HepG2 (cell line): ENCODE data around the gene RSBN1L. TPM values are rescaled to one million over a fixed set of nuclear protein-coding genes. Genes with fewer than 3 reads are reported as not detected.

Experiments
- ATAC-seq: fragments of 200-7000 bp; cut with Tn5 transposase; 3 replicates; pipeline ENCODE4 v1.9.1; 2020; ENCODE audit warnings: mild to moderate bottlenecking, moderate library complexity
- BruUV-seq: library from RNA; stranded (reverse); fragments of 400-500 nt; replicated peaks from 2 replicates; lab custom pipeline; 2021; lab: Mats Ljungman, UMichigan
- CTCF ChIA-PET: fragments of 300-600 bp; formaldehyde crosslinking; extraction: SDS; loops from one replicate; lab custom pipeline; 2021; ENCODE audit warnings: low total read pairs, inconsistent platforms, low intra/inter-chr PET ratio; lab: Yijun Ruan, JAX
- POLR2A ChIA-PET: fragments of 350-600 bp; sonication (Branson Sonifier 250); formaldehyde crosslinking; loops from one replicate; lab custom pipeline; 2020; ENCODE audit warnings: antibody characterized with exemption, inconsistent platforms; lab: Yijun Ruan, JAX
- DNase-seq: peaks from one replicate; pipeline ENCODE4 v3.0.0-alpha.2; 2015; ENCODE audit warnings: low spot score
- FAIRE-seq: peaks from 3 replicates; lab custom pipeline; 2011; peaks lifted over from hg19 to GRCh38; lab: Jason Lieb, UNC
- H2AFZ ChIP-seq: one replicate; pipeline ENCODE4 v1.6.1; 2011; ENCODE audit warnings: low read length, inconsistent platforms
- H3K27ac ChIP-seq: fragments of 300-600 bp; 3 replicates; pipeline ENCODE4 v1.8.0; 2011; ENCODE audit warnings: mixed run types, mild to moderate bottlenecking, mixed read lengths, low read length, inconsistent platforms; ENCODE audit not compliant: insufficient read depth; ENCODE audit errors: extremely low read length
- H3K27me3 ChIP-seq, 2 experiments: fragments of 200-600 bp in 1 of 2; 2 replicates in 1 of 2; 3 replicates in 1 of 2; pipeline versions ENCODE4 v1.6.0 to v1.8.0; 2011; ENCODE audit warnings: low read length in 2 of 2, mild to moderate bottlenecking in 2 of 2, moderate library complexity in 2 of 2, inconsistent platforms in 1 of 2; ENCODE audit not compliant: insufficient read depth in 2 of 2, control insufficient read depth in 1 of 2
- H3K36me3 ChIP-seq, 2 experiments: fragments of 200-600 bp in 1 of 2; replicated peaks in 1 of 2; 2 replicates in 1 of 2; 3 replicates in 1 of 2; pipeline versions ENCODE4 v1.5.1 to v1.8.0; 2011; ENCODE audit warnings: low read length in 2 of 2, inconsistent platforms in 1 of 2; ENCODE audit not compliant: insufficient read depth in 2 of 2, control insufficient read depth in 1 of 2
- H3K4me1 ChIP-seq: 2 replicates; pipeline ENCODE4 v1.5.1; 2012; ENCODE audit warnings: low read length, inconsistent platforms; ENCODE audit not compliant: insufficient read depth
- H3K4me2 ChIP-seq: 2 replicates; pipeline ENCODE4 v1.6.0; 2011; ENCODE audit warnings: low read depth, low read length, inconsistent platforms
- H3K4me3 ChIP-seq, 3 experiments: fragments of 200-600 bp in 1 of 3; sonication (generic), shearing (Covaris generic) in 1 of 3; replicated peaks in 1 of 3; 2 replicates each; pipeline ENCODE4 v1.5.1; 2011 to 2016; ENCODE audit warnings: low read length in 3 of 3, inconsistent platforms in 2 of 3, low read depth in 2 of 3, mild to moderate bottlenecking in 2 of 3, control low read depth in 1 of 3, mixed read lengths in 1 of 3; ENCODE audit not compliant: insufficient read depth in 1 of 3
- H3K79me2 ChIP-seq: one replicate; pipeline ENCODE4 v1.6.1; 2011; ENCODE audit warnings: low read length, inconsistent platforms; ENCODE audit not compliant: insufficient read depth
- H3K9ac ChIP-seq: 2 replicates; pipeline ENCODE4 v1.6.0; 2011; ENCODE audit warnings: mild to moderate bottlenecking, low read depth, low read length, inconsistent platforms; ENCODE audit not compliant: insufficient read depth
- H3K9me3 ChIP-seq: 2 replicates; pipeline ENCODE4 v1.5.1; 2012; ENCODE audit warnings: mild to moderate bottlenecking, low read length
- H4K20me1 ChIP-seq: 2 replicates; pipeline ENCODE4 v1.6.0; 2011; ENCODE audit warnings: inconsistent platforms, mild to moderate bottlenecking, low read length, moderate library complexity; ENCODE audit not compliant: insufficient read depth
- ARNT ChIP-seq: fragments of 450-650 bp; IDR thresholded peaks from 2 replicates; pipeline ENCODE4 v1.6.1; 2017
- EHMT2 ChIP-seq: fragments of 200-600 bp; sonication (generic); IDR thresholded peaks from 2 replicates; pipeline ENCODE4 v1.7.0; 2017; ENCODE audit warnings: antibody characterized with exemption, low read depth, low read length, borderline replicate concordance
- FOXJ3 ChIP-seq: sonication (generic); formaldehyde crosslinking; IDR thresholded peaks from 2 replicates; pipeline ENCODE4 v1.4.0; 2020; ENCODE audit warnings: missing genetic modification reagents, mild to moderate bottlenecking, borderline replicate concordance
- HOXA3 ChIP-seq: sonication (generic); formaldehyde crosslinking; IDR thresholded peaks from 2 replicates; pipeline ENCODE4 v1.5.0; 2020; ENCODE audit warnings: missing genetic modification reagents
- KDM3A ChIP-seq: IDR thresholded peaks from 2 replicates; pipeline ENCODE4 v1.6.1; 2018; ENCODE audit warnings: low read depth, missing compliant biosample characterization
- KLF13 ChIP-seq: sonication (generic); formaldehyde crosslinking; IDR thresholded peaks from 2 replicates; pipeline ENCODE4 v1.4.0; 2020; ENCODE audit warnings: mild to moderate bottlenecking, missing genetic modification reagents
- ZNF501 ChIP-seq: sonication (generic); formaldehyde crosslinking; IDR thresholded peaks from 2 replicates; pipeline ENCODE4 v1.5.1; 2020; ENCODE audit warnings: mild to moderate bottlenecking, moderate library complexity, missing genetic modification reagents
- ZNF720 ChIP-seq: sonication (generic); formaldehyde crosslinking; IDR thresholded peaks from 2 replicates; pipeline ENCODE4 v1.4.0; 2020; ENCODE audit warnings: missing genetic modification reagents
- WGBS: methylation state at CpG from one replicate; pipeline ENCODE4 v1.1.6; 2017; ENCODE audit warnings: low lambda C conversion rate; 5-methylcytosine and 5-hydroxymethylcytosine counted together
- in situ Hi-C: cut with HindIII; loops from 2 replicates; pipeline ENCODE4 v1.10.0; 2017; ENCODE audit warnings: low pct_unique_long_range_greater_than_20kb; ENCODE audit not compliant: extremely low pct_ligation_motif_present
- intact Hi-C: fragments of 100-400 bp; cut with micrococcal nuclease; formaldehyde crosslinking; loops from one replicate; pipeline ENCODE4 v1.10.0; 2022; ENCODE audit not compliant: unreplicated experiment
- polyA plus RNA-seq, 8 experiments: library from polyadenylated mRNA; depleted of rRNA in 3 of 8; stranded (reverse) in 7 of 8; unstranded in 1 of 8; fragments of >200 nt; fragmentation: Illumina TruSeq in 4 of 8; extraction: Trizol in 4 of 8; gene quantifications; 2 replicates each; pipeline versions ENCODE4 v1.2.1 to v1.2.3, GENCODE V29; 2011 to 2016; ENCODE audit warnings: low read depth in 4 of 8, missing spikeins in 1 of 8, mixed read lengths in 1 of 8; ENCODE audit not compliant: insufficient read depth in 1 of 8
- total RNA-seq, 5 experiments: library from RNA; depleted of rRNA; stranded (reverse); fragments of >200 nt; fragmentation: Illumina TruSeq; extraction: Trizol; gene quantifications; 2 replicates each; pipeline ENCODE4 v1.2.3, GENCODE V29; 2016; ENCODE audit warnings: low read depth in 1 of 5
- TF ChIP-seq, protein P1 (sequence below): sonication (generic); formaldehyde crosslinking; IDR thresholded peaks from 2 replicates; pipeline ENCODE4 v1.4.0; 2020; ENCODE audit warnings: missing genetic modification reagents
- TF ChIP-seq, protein P2 (sequence below): IDR thresholded peaks from 2 replicates; pipeline ENCODE4 v1.6.1; 2016; ENCODE audit warnings: low read depth, control low read depth
- TF ChIP-seq, protein P3 (sequence below): IDR thresholded peaks from 2 replicates; pipeline ENCODE4 v1.6.1; 2016; ENCODE audit warnings: mild to moderate bottlenecking, missing biosample characterization, missing genetic modification reagents
- TF ChIP-seq, protein P4 (sequence below): sonication (generic); formaldehyde crosslinking; IDR thresholded peaks from 2 replicates; pipeline ENCODE4 v1.9.0; 2021; ENCODE audit warnings: mild to moderate bottlenecking, missing genetic modification reagents

Gene RSBN1L
- total and polyA plus RNA-seq, 2 of the 13 experiments (the other 11 are each of a cell fraction or from before 2014, with no cell fraction given): 7.7 to 21.3 TPM

DNA sequence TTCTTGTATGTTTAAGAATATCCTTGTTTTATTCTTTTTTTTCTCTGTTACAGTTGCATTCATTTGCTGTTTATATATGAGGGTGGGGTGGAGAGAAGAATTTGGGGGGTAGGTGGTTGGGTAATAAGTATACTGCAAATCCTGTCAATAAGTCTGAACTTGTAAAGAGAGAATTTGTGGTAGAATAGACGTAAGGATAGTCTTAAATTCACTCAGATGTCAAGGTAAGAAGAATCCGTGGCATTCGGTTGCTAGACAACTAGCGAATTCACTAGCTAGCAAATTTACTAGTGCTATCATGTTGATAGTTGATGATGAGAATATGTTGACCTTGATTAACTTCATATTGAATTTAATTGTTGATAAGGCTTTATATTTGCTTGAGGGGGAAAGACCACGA is 40.7 kb downstream of the RSBN1L start:
- ATAC-seq: no peak
- peaks cover 0 to 9% of the 10 kb centered on the region in 2 experiments; a peak in 2 of 5 replicates for H3K36me3 ChIP-seq
- 98% methylated on average over 5 of the region's 5 CpGs for WGBS
- peaks cover 35% of the 10 kb centered on the region for H3K79me2 ChIP-seq
- H3K4me3 ChIP-seq: no peak overlapping the region
- H3K4me1 ChIP-seq: peaks cover 35% of the 10 kb centered on the region
- no peak for FAIRE-seq
- in situ Hi-C loops (no loop called here), intact Hi-C loops (no loop called here)
- H3K27me3 ChIP-seq: no peaks in the 10 kb centered on the region
- no peak overlapping the region for H2AFZ ChIP-seq
- peaks cover 9% of the 10 kb centered on the region; the same call in 1 of the 2 replicates for H4K20me1 ChIP-seq
- DNase-seq: no peak
- H3K9ac ChIP-seq: no peak overlapping the region
- ChIA-PET POLR2A (interaction anchor here (1.3 kb wide), 1 partner anchor 41 kb away, joined by 3 read pairs; no protein-coding TSS in a partner anchor), CTCF (no interaction called here)
- TF ChIP-seq EHMT2: no peak
- TF ChIP-seq, protein P1, sequence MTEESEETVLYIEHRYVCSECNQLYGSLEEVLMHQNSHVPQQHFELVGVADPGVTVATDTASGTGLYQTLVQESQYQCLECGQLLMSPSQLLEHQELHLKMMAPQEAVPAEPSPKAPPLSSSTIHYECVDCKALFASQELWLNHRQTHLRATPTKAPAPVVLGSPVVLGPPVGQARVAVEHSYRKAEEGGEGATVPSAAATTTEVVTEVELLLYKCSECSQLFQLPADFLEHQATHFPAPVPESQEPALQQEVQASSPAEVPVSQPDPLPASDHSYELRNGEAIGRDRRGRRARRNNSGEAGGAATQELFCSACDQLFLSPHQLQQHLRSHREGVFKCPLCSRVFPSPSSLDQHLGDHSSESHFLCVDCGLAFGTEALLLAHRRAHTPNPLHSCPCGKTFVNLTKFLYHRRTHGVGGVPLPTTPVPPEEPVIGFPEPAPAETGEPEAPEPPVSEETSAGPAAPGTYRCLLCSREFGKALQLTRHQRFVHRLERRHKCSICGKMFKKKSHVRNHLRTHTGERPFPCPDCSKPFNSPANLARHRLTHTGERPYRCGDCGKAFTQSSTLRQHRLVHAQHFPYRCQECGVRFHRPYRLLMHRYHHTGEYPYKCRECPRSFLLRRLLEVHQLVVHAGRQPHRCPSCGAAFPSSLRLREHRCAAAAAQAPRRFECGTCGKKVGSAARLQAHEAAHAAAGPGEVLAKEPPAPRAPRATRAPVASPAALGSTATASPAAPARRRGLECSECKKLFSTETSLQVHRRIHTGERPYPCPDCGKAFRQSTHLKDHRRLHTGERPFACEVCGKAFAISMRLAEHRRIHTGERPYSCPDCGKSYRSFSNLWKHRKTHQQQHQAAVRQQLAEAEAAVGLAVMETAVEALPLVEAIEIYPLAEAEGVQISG: no peak
- no peak for TF ChIP-seq ZNF501 (CRISPR knock-in tag)
- TF ChIP-seq, protein P2, sequence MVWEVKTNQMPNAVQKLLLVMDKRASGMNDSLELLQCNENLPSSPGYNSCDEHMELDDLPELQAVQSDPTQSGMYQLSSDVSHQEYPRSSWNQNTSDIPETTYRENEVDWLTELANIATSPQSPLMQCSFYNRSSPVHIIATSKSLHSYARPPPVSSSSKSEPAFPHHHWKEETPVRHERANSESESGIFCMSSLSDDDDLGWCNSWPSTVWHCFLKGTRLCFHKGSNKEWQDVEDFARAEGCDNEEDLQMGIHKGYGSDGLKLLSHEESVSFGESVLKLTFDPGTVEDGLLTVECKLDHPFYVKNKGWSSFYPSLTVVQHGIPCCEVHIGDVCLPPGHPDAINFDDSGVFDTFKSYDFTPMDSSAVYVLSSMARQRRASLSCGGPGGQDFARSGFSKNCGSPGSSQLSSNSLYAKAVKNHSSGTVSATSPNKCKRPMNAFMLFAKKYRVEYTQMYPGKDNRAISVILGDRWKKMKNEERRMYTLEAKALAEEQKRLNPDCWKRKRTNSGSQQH: no peak
- TF ChIP-seq HOXA3 (CRISPR knock-in tag): no peak
- TF ChIP-seq ZNF720 (CRISPR knock-in tag): no peak
- TF ChIP-seq ARNT: no peak
- TF ChIP-seq, protein P3, sequence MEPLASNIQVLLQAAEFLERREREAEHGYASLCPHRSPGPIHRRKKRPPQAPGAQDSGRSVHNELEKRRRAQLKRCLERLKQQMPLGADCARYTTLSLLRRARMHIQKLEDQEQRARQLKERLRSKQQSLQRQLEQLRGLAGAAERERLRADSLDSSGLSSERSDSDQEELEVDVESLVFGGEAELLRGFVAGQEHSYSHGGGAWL (CRISPR knock-in tag): no peak
- no peak for TF ChIP-seq KLF13 (CRISPR knock-in tag)
- no peak for TF ChIP-seq FOXJ3 (CRISPR knock-in tag)
- TF ChIP-seq, protein P4, sequence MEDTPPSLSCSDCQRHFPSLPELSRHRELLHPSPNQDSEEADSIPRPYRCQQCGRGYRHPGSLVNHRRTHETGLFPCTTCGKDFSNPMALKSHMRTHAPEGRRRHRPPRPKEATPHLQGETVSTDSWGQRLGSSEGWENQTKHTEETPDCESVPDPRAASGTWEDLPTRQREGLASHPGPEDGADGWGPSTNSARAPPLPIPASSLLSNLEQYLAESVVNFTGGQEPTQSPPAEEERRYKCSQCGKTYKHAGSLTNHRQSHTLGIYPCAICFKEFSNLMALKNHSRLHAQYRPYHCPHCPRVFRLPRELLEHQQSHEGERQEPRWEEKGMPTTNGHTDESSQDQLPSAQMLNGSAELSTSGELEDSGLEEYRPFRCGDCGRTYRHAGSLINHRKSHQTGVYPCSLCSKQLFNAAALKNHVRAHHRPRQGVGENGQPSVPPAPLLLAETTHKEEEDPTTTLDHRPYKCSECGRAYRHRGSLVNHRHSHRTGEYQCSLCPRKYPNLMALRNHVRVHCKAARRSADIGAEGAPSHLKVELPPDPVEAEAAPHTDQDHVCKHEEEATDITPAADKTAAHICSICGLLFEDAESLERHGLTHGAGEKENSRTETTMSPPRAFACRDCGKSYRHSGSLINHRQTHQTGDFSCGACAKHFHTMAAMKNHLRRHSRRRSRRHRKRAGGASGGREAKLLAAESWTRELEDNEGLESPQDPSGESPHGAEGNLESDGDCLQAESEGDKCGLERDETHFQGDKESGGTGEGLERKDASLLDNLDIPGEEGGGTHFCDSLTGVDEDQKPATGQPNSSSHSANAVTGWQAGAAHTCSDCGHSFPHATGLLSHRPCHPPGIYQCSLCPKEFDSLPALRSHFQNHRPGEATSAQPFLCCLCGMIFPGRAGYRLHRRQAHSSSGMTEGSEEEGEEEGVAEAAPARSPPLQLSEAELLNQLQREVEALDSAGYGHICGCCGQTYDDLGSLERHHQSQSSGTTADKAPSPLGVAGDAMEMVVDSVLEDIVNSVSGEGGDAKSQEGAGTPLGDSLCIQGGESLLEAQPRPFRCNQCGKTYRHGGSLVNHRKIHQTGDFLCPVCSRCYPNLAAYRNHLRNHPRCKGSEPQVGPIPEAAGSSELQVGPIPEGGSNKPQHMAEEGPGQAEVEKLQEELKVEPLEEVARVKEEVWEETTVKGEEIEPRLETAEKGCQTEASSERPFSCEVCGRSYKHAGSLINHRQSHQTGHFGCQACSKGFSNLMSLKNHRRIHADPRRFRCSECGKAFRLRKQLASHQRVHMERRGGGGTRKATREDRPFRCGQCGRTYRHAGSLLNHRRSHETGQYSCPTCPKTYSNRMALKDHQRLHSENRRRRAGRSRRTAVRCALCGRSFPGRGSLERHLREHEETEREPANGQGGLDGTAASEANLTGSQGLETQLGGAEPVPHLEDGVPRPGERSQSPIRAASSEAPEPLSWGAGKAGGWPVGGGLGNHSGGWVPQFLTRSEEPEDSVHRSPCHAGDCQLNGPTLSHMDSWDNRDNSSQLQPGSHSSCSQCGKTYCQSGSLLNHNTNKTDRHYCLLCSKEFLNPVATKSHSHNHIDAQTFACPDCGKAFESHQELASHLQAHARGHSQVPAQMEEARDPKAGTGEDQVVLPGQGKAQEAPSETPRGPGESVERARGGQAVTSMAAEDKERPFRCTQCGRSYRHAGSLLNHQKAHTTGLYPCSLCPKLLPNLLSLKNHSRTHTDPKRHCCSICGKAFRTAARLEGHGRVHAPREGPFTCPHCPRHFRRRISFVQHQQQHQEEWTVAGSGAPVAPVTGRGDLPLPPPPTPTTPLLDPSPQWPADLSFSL (CRISPR knock-in tag): no peak
- no peak for TF ChIP-seq KDM3A (CRISPR knock-in tag)
- no TSS peak for BruUV-seq
- H3K27ac ChIP-seq: no peak overlapping the region
- no peaks in the 10 kb centered on the region for H3K9me3 ChIP-seq
- no peak overlapping the region for H3K4me2 ChIP-seq
